GM12875 (cell line): Measurements from ENCODE around the gene GJC2.

ENCODE experiments used
- H3K4me3 ChIP-seq: one replicate; pipeline ENCODE4 v1.5.1; 2011; ENCODE audit warnings: low read depth, low read length, control low read depth
- TF ChIP-seq, protein P1 (sequence below): IDR thresholded peaks from 2 replicates; pipeline ENCODE4 v1.5.1; 2011; ENCODE audit warnings: low read depth, mild to moderate bottlenecking, control low read depth, inconsistent platforms, low read length, moderate library complexity, borderline replicate concordance; ENCODE audit not compliant: insufficient read depth

Gene GJC2

DNA sequence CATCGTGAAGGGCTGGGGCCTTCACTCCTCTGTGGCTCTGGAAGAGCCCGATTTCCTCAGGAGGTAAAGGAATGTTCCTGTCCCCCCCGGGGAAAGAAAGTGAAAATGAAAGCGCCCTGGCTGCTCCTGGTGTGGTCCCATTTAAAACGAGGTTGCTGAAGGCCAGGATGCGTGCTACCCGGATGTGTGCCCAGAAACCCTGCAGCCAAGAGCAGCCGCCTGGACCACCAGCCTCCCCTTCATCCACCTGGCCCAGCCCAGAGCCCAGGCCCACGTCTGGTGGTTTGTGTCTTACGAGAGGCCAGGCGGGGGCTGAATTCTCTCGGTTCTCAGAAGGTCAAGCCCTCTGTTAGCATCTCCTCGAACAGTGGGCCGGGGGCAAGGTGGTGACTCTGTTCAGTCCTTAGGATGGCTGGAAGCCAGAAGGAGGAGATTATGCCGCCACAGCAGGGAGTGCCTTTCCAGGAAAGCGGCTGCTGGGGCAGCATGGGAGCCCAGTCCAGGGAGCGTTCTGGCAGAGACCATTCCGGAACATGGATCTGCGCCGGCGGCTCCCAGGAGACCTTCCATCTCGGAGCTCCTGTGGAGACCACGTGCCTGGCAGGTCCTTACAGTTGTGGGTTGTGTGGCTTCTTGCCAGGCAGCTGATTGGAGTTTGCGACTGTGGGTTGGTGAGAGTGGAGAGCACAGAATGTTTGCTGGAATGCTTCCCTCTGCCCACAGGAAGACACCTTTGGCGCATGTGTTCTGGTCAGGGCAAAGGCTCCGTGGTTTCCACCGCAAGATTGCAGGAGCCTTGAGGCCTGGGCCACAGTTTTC, 8.3 kb upstream of the GJC2 start:
- H3K4me3 ChIP-seq: peak overlapping the region; percentile 89
- TF ChIP-seq, protein P1, sequence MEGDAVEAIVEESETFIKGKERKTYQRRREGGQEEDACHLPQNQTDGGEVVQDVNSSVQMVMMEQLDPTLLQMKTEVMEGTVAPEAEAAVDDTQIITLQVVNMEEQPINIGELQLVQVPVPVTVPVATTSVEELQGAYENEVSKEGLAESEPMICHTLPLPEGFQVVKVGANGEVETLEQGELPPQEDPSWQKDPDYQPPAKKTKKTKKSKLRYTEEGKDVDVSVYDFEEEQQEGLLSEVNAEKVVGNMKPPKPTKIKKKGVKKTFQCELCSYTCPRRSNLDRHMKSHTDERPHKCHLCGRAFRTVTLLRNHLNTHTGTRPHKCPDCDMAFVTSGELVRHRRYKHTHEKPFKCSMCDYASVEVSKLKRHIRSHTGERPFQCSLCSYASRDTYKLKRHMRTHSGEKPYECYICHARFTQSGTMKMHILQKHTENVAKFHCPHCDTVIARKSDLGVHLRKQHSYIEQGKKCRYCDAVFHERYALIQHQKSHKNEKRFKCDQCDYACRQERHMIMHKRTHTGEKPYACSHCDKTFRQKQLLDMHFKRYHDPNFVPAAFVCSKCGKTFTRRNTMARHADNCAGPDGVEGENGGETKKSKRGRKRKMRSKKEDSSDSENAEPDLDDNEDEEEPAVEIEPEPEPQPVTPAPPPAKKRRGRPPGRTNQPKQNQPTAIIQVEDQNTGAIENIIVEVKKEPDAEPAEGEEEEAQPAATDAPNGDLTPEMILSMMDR: no peak

DNA sequence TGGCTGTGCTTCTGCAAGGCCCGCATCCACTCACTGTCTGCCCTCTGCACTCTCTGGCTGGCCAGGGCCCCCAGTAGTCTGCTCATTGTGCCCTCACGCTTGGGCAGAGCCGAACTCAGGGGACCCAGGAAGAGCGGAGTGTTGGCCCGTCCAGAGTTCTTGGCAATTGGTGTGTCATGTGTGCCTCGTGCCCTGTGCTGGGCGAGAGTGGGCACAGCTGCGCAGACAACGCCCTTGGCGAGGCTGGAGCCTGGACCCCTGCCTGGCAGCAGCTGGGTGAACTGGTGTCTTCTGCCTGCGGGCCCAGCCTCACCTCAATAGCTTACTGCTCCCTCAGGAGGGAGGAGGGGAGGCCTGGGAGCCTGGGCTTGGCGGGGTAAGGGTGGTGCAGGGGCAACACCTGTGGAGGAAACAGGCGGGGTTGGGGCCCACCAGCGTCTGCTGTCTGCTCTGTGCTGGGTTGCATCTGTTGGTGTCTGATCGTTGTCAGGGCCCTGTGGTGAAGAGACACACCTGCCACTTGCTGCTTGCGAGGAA, 7.5 kb upstream of the GJC2 start:
- H3K4me3 ChIP-seq: no peak overlapping the region
- TF ChIP-seq, protein P1: no peak

DNA sequence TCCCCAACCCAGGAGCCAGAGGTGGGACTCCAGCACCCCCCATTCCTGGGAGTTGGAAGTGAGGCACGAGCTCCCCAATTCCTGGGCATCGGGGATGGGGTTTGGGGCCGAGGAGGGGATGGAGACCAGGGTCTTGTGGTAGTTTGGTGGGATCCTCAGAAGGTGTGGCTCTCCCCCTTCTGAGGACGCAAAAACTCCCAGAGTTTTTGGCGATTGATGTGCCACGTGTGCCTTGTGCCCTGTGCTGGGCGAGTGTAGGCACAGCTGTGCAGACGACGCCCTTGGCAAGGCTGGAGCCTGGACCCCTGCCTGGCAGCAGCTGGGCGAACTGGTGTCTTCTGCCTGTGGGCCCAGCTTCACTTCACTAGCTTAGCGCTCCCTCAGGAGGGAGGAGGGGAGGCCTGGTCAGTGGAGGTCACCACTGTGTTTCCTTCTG, 7.0 kb upstream of the GJC2 start:
- TF ChIP-seq, protein P1: no peak

DNA sequence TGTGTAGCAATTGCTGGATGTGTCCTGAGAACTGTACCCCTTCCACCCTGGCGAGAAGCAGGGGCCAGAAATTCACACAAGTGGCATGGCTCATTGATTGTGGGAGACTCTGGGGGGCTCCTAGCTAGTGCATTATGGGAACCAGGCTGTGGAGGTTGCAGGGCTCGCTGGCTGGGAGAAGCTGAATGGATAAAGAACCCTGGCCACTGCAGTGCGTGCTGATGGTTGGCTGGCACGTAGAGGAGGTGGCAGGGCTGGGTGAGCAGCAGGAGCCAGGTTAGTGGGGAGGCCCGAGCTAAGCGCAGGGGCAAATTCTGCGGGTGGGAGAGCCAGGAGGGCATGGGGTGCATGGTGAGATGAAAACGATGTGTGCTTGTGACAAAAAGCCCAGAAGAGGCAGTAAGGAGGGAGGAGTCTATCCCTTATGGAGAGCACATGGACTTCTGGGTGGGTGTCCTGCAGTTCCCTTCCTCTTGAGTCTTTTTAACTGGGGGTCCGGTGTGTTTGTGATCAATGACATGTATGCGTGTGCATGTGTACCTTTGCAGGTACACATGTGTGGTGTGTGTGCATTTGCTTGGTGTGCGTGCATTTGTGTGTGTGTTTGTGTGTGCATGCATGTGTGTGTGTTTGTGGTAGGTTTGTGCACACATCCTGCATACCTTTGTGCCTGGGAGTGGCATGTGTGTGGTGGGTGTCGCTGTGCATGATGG, 6.1 kb upstream of the GJC2 start:
- TF ChIP-seq, protein P1: no peak
- no peak overlapping the region for H3K4me3 ChIP-seq

More for the DNA sequence above, 7.0 kb upstream of the GJC2 start:
- no peak overlapping the region for H3K4me3 ChIP-seq

DNA sequence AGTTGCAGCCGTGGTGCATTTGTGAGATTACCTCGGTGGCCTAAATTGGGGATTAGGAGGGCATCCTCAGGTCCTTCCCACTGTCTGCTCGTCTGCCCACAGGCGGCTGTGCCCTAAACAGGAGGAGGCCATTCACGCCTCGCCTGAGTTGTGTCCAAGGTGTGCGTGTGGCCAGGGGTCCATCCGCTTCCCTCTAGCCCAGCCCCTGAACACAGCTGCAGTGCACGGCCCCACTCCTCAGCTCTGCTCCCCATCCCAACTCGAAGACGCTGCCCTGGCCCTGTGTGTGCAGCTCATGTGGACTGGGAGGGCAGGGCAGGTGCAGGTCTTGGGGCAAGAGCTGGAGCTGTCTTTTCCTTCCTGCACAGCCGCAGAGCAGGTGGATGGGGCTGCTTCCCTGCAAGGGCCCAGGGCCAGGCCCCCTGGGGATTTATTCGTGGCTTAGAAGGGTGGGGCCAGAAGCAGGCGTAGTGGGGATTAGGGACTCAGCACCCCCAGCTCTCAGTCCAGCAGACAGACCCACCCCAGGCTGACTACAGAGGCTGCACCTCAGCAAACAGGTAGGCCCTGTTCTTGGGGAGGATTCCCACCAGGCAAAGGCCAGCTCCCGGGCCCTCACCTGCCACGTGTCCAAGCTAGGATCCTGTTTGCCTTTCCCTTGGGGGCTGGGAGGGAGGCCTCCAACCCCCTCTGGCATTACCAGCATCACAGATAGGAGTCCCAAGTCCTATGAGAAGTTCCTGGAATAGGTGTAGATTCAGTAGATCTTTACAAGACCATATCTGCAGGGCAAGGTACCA, 5.3 kb upstream of the GJC2 start:
- TF ChIP-seq, protein P1: no peak
- no peak overlapping the region for H3K4me3 ChIP-seq

DNA sequence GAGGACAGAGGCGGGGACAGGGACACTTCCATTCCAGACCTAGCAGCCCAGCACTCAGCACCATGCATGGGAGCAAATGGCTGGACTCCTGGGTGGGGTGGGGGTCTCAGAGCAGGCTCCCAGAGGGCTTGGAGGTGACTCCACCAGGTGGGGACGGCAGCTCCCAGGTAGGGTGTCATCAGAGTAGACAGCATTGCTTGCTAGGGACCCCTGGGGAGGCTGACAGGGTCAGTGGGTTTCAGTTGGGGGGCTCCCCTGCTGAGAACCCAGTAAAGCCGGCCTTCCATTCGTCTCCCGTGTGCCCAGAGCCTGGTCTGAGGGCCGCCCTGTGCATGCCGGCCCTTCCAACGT, 4.8 kb upstream of the GJC2 start:
- TF ChIP-seq, protein P1: no peak
- H3K4me3 ChIP-seq: no peak overlapping the region
